NK-92 (cell line): ENCODE results near the gene ISCU.
A peak's percentile ranks its signal among the peaks of the same experiment; 100 is the strongest.
"Not testable (repeated sequence)": the region's sequence is repeated elsewhere in the genome, so short reads cannot be mapped to it uniquely, and the experiment has no call there.

ENCODE experiments used
- DNase-seq: peaks from one replicate; lab custom pipeline; 2025; ENCODE audit not compliant: unreplicated experiment; lab: John Stamatoyannopoulos, UW

ISCU gene

DNA sequence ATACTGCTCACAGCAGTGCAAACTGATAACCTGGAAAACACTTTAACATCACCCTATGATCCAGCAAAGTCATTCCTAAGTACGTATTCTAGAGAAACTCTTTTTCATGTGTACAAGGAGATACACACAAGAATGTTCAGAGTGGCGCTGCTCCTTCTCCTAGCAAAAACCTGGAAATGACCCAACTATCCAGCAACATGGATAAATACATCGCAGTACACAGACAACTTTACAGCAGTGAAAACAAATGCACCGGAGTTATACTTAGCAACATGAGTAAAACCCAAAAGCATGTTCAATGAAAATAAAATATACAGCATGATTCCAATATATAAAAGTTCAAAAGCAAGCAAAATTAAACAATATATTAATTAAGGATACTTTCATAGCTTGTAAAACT lies 20.1 kb upstream of the ISCU start:
- no peak for DNase-seq

DNA sequence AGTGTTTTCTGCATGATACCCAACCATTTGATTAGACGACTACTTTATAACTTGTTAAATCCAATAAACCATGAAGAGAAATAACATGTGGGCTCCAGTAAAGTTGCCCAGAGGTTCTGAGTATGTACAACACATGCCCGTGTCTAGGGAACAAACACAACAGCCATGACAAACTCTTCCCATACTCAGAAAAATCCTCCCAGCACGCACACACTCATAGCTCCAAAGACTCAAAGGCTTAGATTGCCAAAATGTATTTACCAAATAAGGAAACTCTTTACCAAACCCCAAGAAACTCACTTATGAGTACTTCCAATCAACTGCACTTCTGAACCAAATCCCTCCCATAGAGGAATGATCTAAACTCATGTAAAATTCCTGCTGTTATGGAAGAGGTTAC lies 18.7 kb upstream of the ISCU start:
- DNase-seq: no peak

DNA sequence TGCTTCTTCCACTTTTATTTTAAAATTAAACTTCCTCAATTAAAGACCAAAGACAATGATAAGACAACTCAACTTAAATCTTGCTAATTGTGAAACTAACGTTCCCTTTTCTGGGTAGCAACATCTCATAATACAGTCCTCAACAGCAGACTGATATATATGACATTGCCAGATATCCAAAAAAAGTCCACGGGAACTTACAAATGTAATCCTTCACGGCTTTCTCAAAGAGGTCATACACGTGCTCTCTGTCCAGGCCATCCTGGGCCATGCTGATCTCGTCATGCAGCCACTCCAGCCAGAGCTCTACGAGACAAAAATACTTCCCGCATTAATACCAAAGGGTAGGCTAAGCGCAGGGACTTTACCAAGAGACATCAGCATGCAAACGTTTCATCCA lies 14.7 kb upstream of the ISCU start:
- no peak for DNase-seq

DNA sequence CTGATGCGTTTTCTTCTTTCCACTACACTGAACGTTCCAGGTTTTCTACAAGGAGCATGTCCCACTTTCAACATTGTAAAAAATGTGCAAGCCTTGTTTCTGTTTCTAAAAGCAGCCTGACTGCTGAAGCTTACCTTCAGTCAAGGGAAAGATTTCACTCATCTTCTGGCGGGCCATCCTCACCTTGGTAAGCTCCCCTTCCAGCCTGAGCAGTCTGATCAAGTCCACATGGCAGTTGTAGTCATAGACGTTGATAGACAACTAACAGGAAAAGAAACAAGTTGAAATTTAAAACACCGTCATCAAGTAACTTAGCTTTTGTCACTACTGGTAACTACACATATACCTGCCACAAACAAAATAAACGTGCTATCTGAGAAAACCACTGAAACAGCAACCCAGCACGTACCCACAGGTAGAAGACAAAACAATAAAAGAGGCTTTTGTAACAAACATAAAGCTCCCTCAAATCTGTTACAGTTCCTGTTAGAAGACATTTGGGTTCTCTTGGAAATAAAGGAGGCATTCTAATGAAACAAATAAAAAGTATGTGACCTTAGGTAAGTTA lies 13.4 kb upstream of the ISCU start:
- DNase-seq: no peak

DNA sequence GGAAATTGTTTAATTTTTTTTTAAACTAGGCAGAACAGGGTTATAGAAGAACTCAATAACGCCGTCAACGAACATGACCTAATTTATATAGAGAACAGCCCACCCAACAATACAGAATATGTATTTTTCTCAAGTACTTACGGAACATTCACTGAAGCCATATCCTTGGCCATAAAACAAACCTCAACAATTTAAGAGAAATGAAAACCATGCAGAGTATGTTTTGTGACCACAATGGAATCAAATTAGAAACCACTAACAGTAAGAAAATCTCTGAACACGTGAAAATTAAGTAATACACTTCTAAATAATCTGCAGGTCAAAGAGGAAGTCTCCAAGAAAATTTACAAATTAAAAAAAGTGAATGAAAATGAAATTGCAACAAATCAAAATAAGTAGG lies 10.9 kb upstream of the ISCU start:
- DNase-seq: no peak

DNA sequence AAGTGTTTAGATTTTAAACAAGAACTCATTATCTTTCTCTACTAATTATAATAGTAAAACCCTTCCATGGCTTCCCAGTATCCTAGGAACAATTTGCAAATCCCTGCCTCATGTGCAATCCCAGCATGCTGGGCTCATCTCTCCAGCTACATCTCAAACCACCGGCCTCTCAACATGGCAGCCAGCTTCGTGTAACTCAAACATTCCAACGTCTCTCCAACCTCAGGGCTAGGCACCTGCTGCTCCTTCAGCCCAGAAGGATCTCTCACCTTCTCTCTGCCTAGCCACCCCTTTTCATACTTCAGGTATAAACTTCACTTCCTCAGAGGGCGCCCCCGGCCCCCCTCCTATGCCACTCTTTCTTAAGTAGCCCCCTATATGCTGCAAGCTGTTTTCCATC lies 8.6 kb upstream of the ISCU start:
- DNase-seq: no peak

DNA sequence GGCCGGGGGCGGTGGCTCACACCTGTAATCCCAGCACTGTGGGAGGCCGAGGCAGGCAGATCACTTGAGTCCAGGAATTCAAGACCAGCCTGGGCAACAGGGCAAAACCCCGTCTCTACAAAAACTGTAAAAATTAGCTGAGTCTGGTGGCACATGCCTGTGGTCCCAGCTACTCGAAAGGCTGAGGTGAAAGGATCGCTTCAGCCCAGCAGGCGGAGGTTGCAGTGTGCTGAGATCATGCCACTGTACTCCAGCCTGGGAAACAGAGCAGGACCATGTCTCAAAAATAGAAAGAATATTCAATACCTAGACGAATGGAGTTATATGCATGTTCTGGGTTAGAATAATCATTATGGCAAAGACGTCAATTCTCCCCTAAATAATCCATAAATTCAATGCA lies 7.0 kb upstream of the ISCU start:
- not testable (repeated sequence) for DNase-seq

DNA sequence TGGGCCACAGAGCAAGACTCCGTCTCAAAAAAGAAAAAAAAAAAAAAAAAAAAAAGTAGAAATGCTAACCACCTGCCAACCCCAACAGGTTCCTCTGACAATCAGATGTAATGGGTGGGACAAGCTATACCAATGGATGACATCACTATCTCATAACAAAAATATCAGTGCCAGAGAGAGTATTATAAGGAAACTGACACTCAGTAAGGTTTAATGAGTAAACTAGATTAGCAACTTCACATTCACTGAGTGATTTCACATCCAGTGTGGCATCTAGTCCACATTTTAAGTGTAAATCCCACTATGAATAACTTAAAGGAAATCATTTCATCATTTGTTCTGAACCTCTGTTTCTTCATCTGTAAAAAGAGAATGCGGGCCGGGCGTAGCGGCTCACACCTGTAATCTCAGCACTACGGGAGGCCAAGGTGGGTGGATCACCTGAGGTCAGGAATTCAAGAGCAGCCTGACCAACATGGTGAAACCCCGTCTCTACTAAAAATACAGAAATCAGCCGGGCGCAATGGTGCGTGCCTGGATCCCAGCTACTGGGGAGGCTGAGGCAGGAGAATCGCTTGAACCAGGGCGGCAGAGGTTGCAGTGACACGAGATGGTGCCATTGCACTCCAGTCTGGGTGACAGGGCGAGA lies 3.3 kb upstream of the ISCU start:
- no peak for DNase-seq

DNA sequence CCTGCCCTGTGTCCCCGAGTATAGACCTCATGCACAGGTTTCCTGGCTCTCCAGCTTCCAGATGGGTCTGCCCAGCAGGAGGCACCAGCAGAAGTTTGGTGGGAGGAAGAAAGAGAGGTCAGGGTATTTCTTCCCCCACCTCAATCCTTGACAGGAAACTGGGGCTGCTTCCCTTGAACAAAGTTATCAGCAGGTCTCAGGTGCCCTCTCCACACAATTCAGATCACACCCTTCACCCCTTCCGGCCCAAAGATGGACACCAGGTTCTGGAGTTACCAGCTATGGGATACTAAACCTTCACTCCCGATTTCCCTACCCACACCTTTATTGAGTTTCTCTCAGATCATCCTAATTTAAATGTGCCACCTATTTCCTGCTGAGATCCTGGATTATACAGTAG lies 2.6 kb upstream of the ISCU start:
- no peak for DNase-seq

DNA sequence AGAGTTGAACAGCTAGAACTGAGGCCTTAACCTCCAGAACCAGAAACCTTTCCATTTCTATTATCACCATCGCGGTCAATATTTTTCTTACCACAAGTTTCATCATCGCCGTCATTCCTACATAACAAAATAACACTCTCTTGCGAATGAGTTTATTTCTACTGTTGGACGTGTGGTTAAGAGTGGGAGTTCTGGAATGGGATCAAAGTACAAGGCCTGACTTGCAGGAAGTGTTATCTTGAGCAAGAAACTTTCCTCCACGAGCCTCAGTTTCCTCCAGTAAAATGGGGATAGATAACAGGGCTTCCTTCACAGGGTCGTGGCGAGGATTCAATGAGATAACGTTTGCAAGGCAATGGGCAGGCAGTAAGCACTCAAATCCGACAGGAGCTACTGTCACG lies 2.1 kb upstream of the ISCU start:
- no peak for DNase-seq

DNA sequence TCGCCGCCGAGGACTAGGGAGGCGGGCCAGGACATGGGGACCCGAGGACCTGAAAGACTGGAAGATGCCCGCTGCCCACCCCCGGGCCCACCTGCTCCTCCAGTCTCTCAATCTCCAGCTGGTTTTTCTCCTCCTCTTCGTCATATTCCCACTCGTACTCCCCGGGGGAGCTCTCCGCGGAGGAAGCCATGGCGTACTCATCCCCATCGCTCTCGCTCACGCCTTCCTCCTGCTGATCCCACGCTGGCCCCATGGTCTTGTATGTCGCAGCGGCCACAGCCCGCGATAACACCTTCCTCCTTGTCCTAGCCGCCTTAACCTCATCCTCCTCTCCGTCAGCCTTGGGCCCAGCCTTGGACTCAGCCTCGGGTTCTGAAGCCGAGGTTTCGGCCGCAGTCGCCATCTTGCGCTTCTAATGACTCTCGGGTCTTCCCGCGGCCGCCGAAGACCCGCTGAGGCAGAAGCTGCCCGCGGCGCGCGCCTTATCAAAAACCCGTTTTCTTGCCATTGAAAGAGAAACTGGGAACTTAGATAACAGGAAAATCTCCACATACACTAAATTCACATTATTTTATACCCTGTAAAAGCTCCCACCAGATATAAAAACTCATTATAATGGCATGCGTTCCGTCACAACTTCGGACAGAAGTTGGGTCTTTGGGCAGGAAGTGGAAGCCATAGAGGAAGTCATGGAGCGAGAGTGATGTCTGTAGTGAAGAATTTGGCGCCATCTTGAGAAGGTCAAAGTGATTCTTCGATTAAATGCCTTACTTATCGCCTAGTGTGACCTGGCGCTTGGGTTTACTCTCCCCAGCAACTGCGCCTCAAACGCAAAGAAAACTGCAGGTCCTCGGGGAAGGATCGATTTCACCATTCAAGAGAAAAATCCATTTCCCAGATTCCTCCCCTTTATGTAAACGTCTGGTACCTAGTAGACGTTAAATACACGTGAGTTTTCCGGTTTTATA lies 1.4 kb upstream of the ISCU start, which contains the start of gene SART3:
Gene SART3, minus strand, starts transcription at position 422 of the 968 bp plus-strand sequence. Its CDS starts 19 bp downstream, at position 403.
- DNase-seq: no peak

DNA sequence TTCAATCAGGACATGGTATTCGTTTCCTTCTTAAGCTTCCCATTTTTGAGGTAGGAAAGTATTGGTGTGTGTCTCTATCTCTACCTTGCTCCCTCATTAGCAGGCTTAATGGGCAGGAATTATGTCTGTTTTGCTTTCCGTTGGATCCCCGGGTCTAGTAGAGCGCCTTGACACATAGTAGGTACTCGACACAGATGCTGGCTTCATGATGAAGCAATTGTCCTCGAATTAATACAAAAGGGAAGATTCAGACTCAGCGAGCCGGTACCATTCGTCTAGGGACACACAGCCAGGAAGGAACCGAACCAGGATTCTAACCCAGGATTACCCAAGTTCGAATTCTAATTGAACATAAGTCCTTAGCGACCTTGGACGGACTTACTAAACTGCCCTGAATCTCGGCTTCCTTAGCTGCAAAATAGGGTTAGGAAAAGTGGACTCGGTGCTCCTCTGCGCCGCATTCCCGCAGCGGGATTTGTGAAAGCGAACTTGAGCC lies 496 bp upstream of the ISCU start:
- no peak for DNase-seq

DNA sequence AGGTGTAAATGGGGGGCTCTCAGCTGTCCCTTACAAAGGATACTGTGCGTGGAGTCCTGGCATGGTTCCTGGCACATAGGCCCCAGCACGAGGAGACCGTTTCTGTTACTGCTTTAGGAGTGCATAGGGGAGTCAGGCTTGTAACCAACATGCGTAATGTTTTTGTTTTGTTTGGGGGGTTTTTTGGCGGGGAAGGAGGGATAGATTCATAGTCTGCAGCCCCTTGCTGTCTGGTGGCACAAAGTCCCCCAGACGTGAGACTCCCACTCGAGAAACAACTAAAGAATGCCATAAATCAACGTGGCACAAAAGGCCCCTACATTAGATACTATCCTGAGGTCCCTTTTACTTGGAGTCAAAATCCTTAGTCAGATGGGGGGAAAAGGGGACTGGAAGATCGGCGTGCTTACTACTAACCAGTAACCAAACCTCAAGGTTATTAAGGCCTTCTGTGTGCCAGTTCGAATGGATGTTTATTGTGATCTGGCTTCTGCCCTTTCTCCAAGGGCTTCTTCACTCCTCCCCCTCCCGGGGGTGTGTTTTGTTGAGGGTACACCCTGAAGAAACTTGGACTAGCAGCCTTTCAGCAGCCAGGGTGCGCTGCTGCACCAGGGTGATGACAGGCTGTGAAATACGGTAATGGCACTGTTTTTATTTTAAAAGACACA lies 874 bp downstream of the ISCU start:
- DNase-seq: peak; percentile 26

DNA sequence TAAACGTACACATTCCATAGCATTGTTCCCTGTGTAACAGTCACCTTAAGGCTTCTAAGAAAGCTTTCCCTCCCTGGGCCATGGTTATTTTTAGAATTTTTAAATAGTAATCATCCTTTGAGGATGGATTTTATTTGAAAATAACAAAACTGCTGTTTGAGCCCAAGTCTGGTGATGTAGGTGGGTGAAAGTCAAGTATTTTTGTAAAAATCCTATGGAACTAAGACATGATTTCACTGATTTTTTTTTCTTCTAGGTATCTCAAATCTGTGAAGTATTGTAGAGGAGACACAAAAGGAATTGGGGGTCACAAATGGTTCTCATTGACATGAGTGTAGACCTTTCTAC lies 1.4 kb downstream of the ISCU start:
- DNase-seq: no peak

DNA sequence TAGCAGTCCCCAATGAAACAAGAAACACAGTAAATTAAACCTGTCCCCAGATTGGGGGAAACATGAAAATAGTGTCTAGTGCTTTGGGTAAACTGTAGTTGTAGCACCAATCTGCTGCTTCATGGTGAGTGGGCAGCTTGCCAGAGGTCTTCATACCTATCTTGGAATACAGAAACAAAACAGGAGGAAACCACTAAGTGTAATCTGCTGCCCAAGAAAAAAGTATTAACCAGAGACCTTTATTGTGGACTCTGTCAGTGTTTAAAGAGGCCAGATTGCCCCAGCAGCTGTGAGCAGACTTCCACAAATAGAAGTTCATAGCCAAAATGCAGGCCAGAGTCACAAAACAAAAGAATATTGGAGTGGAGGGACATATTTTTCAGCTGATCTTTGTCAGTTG lies 2.3 kb downstream of the ISCU start:
- no peak for DNase-seq

DNA sequence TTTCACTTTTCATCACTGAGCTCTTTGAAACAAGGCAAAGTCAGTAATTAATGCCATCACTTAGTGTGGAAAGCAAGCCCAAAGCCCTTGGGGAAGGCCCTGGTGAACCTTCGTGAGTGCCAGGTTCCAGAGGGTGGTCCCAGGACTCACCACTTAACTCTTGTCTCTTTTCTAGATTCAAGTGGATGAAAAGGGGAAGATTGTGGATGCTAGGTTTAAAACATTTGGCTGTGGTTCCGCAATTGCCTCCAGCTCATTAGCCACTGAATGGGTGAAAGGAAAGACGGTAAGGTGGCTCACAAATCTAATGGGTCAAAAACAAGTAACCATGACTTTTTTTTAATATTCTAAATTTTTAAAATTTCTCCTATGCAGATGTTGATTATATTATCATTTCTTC lies 2.8 kb downstream of the ISCU start:
- no peak for DNase-seq

DNA sequence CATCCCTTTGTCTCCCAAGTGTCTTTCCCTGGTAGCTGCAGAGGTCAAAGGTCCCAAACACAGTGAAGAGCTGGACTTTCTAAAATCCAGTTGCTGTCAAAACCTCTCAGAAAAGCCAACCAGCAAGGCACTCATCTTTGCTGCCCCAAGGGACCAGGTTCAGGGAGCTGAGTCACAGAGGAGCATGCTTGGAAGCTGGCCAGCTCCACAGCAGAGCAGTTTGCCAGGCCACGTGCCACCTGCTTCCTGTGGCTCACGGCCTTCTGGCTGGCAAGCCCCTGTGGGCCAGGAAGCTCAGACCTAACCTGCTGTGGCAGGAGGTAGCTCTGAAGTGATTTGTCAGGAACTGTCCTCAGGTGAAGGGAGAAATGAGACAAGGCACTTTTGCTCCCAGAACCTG lies 3.6 kb downstream of the ISCU start:
- DNase-seq: no peak

DNA sequence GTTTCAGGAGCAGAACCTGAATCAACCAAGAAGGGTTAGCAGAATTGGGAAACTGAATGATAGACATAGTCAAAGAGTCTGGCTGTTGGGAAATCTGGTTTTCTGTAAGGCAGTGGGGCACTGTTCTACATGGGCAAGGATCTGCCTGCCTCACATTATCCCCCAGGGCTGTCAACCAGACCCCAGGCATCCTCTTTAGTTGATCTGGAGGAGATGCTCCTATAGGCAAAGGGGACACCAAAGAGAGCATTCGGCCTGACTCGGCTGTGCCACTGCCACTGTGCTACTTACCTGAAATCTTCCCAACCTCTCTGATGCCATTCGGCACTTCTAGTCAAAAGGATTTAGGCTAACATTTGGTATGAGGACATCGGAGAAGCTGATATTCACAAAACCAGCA lies 4.1 kb downstream of the ISCU start:
- no peak for DNase-seq

DNA sequence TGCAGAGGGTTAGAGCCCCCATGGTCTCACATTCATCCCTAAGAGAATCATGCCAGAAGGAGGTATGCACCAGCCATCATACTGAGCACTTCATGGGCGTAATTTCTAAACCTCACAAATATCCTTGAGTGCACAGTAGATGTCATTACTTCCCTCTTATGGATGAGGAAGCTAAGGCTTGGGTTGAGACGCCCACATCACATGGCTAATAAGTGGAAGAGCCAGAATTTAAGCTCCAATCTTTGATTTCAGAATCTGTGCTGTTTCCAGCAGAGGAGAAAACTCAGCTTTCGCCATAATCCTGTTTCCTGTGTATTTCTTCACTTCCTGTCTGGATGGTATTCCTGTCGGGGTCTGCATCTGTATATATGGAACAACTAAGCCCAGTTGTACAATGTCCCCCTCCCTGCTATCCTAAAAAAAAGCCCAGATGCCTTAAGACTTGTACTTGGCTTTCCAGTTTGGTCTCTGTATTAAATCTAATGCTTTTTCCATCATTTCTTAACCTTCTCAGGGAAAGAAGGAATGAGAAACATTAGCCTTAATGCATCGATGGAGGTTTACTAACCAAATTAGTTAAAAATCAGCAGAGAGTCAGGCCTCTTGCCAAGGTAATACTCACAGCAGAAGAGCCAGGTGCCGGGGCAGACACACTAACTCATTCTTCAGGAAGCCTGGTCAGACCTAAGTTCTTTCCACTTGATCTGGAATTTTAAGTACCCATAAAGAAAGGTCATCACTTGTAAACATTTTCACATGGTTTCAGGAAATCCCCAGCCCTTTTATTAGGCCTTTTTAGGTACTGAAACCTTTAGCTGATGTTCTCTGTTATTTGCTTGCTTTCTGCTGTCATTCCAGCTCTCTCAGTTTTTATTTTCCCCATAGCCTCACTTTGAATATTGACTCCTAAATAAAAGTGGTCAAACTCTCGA lies 5.3 kb downstream of the ISCU start:
- DNase-seq: no peak
